Fibroblast of villous mesenchyme (primary cell): ENCODE measurements around the gene SEC63. TPM values are rescaled to one million over a fixed set of nuclear protein-coding genes. Genes with fewer than 3 reads are reported as not detected.

ENCODE experiments used
- DNase-seq: peaks from one replicate; pipeline ENCODE4 v3.0.0-alpha.2; 2010; ENCODE audit warnings: low read depth
- H3K4me3 ChIP-seq: 2 replicates; pipeline ENCODE4 v1.5.1; 2011; ENCODE audit warnings: low read depth, mild to moderate bottlenecking, low read length
- total RNA-seq: library from RNA; depleted of rRNA; stranded (reverse); fragments of >200 nt; gene quantifications from 2 replicates; pipeline ENCODE4 v1.2.3, GENCODE V29; 2012
- TF ChIP-seq, protein P1 (sequence below): IDR thresholded peaks from 2 replicates; pipeline ENCODE4 v1.5.1; 2012; ENCODE audit warnings: low read depth, mild to moderate bottlenecking, low read length; ENCODE audit not compliant: insufficient read depth

SEC63 gene
- total RNA-seq, 1 donor: 28.5 TPM

DNA sequence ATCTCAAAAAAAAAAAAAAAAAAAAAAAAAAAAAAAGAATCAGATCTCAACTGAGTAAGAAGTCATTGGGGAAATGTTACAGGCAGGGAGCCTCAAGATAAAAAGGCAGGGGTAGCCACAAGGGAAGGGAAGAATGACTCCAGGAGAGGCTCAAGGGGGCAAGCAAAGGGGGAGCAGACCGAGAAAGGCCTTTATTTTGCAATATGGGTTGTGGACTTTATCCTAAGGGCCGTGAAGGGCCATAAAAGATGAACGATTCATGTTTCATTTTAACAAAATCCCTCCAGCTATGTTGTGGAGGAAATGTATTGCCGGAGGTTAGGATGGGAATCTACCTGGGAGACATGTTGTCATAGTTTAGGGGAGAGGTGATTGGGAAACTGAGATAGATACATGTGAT, 25.8 kb upstream of the SEC63 start:
- H3K4me3 ChIP-seq: no peak overlapping the region
- DNase-seq: no peak
- TF ChIP-seq, protein P1, sequence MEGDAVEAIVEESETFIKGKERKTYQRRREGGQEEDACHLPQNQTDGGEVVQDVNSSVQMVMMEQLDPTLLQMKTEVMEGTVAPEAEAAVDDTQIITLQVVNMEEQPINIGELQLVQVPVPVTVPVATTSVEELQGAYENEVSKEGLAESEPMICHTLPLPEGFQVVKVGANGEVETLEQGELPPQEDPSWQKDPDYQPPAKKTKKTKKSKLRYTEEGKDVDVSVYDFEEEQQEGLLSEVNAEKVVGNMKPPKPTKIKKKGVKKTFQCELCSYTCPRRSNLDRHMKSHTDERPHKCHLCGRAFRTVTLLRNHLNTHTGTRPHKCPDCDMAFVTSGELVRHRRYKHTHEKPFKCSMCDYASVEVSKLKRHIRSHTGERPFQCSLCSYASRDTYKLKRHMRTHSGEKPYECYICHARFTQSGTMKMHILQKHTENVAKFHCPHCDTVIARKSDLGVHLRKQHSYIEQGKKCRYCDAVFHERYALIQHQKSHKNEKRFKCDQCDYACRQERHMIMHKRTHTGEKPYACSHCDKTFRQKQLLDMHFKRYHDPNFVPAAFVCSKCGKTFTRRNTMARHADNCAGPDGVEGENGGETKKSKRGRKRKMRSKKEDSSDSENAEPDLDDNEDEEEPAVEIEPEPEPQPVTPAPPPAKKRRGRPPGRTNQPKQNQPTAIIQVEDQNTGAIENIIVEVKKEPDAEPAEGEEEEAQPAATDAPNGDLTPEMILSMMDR: no peak

DNA sequence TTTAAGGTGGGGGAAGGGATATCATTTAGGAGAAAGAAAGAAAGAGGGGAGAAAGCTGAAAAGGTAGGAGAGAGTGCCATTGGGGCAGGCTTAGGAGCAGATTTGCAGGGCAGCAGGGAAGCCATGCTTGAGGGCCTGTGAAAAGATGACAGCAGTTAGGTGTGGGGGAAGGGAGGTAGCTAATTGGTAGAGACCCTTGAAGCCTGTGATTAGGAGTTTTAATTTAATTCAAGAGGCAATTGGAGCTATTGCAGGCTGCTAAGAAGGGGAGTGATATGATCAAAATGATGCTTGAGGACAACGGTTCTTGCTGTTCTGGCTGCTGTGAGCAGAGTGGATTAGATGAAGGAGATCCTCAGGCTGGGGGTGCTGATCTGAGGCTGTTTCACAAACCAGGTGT, 24.5 kb upstream of the SEC63 start:
- DNase-seq: no peak
- H3K4me3 ChIP-seq: no peak overlapping the region
- TF ChIP-seq, protein P1: no peak

DNA sequence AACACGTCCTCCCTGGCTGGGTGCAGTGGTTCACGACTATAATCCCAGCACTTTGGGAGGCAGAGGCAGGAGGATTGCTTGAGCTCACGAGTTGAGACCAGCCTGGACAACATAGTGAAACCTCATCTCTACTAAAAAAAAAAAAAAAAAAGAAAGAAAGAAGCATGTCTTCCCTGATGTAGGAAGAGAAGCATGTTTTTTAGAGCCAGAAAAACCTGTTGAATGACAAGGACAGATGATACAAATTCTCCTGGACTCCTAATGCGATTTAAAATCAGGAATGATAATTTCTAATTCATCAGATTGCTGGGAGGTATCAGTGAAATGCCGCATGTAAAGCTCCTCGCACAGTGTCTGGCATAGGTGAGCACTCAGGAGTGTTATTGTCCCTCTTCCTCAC, 23.7 kb upstream of the SEC63 start:
- DNase-seq: no peak
- H3K4me3 ChIP-seq: no peak overlapping the region
- TF ChIP-seq, protein P1: no peak

DNA sequence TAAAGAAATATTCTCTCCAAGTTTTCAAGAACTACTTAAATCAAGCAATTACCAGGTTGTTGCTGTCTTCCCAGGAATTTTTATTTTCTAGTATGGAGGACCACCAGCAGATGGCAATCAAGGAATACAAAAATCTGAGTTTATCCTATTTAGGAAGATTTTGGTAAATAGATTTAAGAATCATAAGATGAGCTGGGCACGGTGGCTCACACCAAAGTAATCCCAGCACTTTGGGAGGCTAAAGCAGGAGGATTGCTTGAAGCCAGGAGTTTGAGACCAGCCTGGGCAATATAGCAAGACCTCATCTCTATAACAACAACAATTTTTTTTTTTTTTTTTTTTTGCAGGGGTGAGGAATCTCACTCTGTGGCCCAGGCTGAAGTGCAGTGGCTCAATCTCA, 19.3 kb upstream of the SEC63 start:
- TF ChIP-seq, protein P1: peak; percentile 42
- no peak overlapping the region for H3K4me3 ChIP-seq
- peak; percentile 39 for DNase-seq

DNA sequence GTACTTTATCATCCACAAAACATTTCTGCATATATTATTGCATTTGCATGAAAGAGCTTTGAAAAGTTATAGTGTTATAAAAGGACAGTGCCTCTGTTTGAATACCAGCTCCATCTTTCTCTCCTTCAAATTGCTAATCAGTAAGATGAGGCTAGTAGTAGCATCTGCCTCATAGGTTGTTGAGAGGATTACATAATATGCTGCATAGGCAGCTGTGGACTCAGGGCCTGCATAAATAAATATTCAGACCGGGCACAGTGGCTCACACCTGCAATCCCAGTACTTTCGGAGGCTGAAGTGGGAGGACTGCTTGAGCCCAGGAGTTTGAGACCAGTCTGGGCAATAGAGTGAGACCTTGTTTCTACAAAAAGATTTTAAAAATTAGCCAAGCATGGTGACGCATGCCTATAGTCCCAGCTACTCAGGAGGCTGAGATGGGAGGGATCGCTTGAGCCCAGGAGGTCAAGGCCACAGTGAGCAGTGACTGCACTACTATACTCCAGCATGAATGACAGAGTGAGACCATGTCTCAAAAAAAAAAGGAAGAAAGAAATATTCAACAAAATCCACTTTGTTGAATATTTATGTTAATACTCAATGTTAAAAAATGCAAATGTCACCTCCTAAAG, 18.3 kb upstream of the SEC63 start:
- TF ChIP-seq, protein P1: no peak
- H3K4me3 ChIP-seq: no peak overlapping the region
- no peak for DNase-seq

DNA sequence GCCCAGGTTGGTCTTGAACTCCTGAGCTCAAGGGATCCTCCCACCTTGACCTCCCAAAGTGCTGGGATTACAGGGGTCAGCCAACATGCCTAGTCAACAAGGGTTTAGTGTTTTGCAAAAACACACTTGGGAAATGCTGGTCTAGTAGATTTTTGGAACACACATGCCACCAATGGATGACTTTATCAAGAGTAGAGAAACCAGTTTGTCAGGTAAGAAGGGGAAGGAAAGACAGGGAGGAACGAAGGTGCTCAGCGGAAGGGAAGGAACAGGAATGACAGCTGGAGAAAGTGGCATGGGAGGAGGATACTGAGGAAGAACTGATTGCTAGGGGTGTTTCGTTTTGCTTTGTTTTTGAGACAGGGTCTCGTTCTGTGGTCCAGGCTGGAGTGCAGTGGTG, 15.6 kb upstream of the SEC63 start:
- H3K4me3 ChIP-seq: no peak overlapping the region
- no peak for DNase-seq
- TF ChIP-seq, protein P1: no peak

DNA sequence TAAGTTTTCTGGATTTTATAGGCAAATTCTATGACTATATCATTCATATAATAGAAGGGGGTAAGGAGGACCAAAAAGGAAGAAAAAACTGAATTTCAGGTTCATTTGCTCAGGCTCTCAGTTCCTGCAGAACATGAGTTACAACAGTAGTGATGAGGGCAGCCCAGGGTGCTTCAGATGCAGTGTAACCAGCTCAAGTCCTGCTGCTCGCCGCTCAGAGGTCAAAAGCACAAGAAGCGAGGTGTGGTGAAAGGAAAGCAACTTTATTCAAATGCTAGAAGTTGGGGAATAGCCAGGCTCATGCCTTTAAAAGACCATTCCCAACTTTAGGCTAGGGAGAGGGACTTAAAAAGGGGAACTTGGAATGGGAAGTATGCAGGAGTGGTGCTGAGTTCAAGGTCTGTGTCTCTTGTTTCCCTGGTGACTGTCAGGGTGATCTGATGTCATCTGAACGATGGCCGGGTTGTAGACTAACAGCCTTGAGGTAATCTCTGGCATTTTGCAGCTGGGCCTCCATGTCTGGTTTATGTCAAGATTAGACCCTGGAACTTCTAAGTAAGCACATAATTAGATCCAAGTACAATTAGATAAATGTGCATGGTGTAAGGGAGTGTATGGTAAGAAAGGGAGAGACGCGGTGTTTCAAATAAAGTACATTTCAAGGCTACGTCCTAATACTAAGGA, 14.5 kb upstream of the SEC63 start:
- no peak overlapping the region for H3K4me3 ChIP-seq
- peak; percentile 38 for DNase-seq
- TF ChIP-seq, protein P1: no peak
